Hepatocyte (in vitro differentiated cells): ENCODE data around the gene SLC2A13. TPM values are rescaled to one million over a fixed set of nuclear protein-coding genes. Genes with fewer than 3 reads are reported as not detected.
A peak's percentile ranks its signal among the peaks of the same experiment; 100 is the strongest.

Experiments
- DNase-seq: peaks from one replicate; pipeline ENCODE4 v3.0.0-alpha.2; 2016; ENCODE audit warnings: low spot score
- H2AFZ ChIP-seq: fragments of 200-600 bp; sonication (generic); 2 replicates; pipeline ENCODE4 v1.6.0; 2016; ENCODE audit warnings: antibody characterized with exemption, mild to moderate bottlenecking
- H3K27ac ChIP-seq: fragments of 200-600 bp; sonication (generic); 2 replicates; pipeline ENCODE4 v1.5.1; 2016; ENCODE audit warnings: mild to moderate bottlenecking
- H3K27me3 ChIP-seq: fragments of 200-600 bp; sonication (generic); 2 replicates; pipeline ENCODE4 v1.6.1; 2016
- H3K36me3 ChIP-seq: fragments of 200-600 bp; sonication (generic); replicated peaks from 2 replicates; pipeline ENCODE4 v1.5.1; 2016; ENCODE audit warnings: low read depth; ENCODE audit not compliant: insufficient read depth
- H3K4me1 ChIP-seq: fragments of 200-600 bp; sonication (generic); 2 replicates; pipeline ENCODE4 v1.5.1; 2016; ENCODE audit warnings: mild to moderate bottlenecking, moderate library complexity; ENCODE audit not compliant: insufficient read depth
- H3K4me2 ChIP-seq: fragments of 200-600 bp; sonication (generic); 2 replicates; pipeline ENCODE4 v1.6.0; 2016
- H3K4me3 ChIP-seq: fragments of 200-600 bp; sonication (generic); 2 replicates; pipeline ENCODE4 v1.5.1; 2016; ENCODE audit warnings: mild to moderate bottlenecking
- H3K79me2 ChIP-seq: fragments of 200-600 bp; sonication (generic); 2 replicates; pipeline ENCODE4 v1.6.0; 2017; ENCODE audit warnings: mild to moderate bottlenecking
- H3K9me2 ChIP-seq: fragments of 200-600 bp; sonication (generic); replicated peaks from 2 replicates; pipeline ENCODE4 v1.6.0; 2017; ENCODE audit warnings: mild to moderate bottlenecking; ENCODE audit not compliant: insufficient read depth
- H3K9me3 ChIP-seq: fragments of 200-600 bp; sonication (generic); 2 replicates; pipeline ENCODE4 v1.5.1; 2016; ENCODE audit warnings: low read depth, mild to moderate bottlenecking
- H4K20me1 ChIP-seq: fragments of 200-600 bp; sonication (generic); 2 replicates; pipeline ENCODE4 v1.6.0; 2016; ENCODE audit warnings: mild to moderate bottlenecking; ENCODE audit not compliant: insufficient read depth, poor library complexity, severe bottlenecking
- CTCF ChIP-seq: fragments of 200-600 bp; sonication (generic); IDR thresholded peaks from 2 replicates; pipeline ENCODE4 v1.5.1; 2016; ENCODE audit warnings: antibody characterized with exemption, mild to moderate bottlenecking; ENCODE audit not compliant: poor library complexity
- EZH2 ChIP-seq: fragments of 200-600 bp; sonication (generic); IDR thresholded peaks from 2 replicates; pipeline ENCODE4 v1.6.1; 2016; ENCODE audit warnings: antibody characterized with exemption, mild to moderate bottlenecking, borderline replicate concordance
- EZH2phosphoT487 ChIP-seq: fragments of 200-600 bp; sonication (generic); IDR thresholded peaks from one replicate; pipeline ENCODE4 v1.6.1; 2018; ENCODE audit warnings: antibody characterized with exemption, mild to moderate bottlenecking, low read depth, moderate library complexity; ENCODE audit not compliant: unreplicated experiment, severe bottlenecking
- WGBS: methylation state at CpG from one replicate; pipeline ENCODE4 v1.1.6; 2016; ENCODE audit warnings: low lambda C conversion rate; ENCODE audit errors: missing lambda C conversion rate; 5-methylcytosine and 5-hydroxymethylcytosine counted together
- polyA plus RNA-seq: library from polyadenylated mRNA; unstranded; fragments of >200 nt; fragmentation: Nextera tagmentation; extraction: Ambion mirVana; gene quantifications from 2 replicates; pipeline ENCODE4 v1.2.1, GENCODE V29; 2016
- total RNA-seq: library from RNA; depleted of rRNA; stranded (reverse); fragments of >200 nt; gene quantifications from 2 replicates; pipeline ENCODE4 v1.2.3, GENCODE V29; 2014

SLC2A13 gene
- total and polyA plus RNA-seq, 2 experiments from 2014 or later, result 12.1 to 21.1 TPM

GRCh38 chr12:39830852-39831520, 274.9 kb downstream of the SLC2A13 start:
- peaks cover 4% of the 10 kb centered on the region for H3K4me1 ChIP-seq
- H3K9me3 ChIP-seq, result no peaks in the 10 kb centered on the region
- no peaks in the 10 kb centered on the region for H3K27me3 ChIP-seq
- H2AFZ ChIP-seq, result no peak overlapping the region
- no peak overlapping the region for H3K4me3 ChIP-seq
- no peaks in the 10 kb centered on the region for H3K79me2 ChIP-seq
- 52% methylated on average over 5 of the region's 5 CpGs for WGBS
- H3K4me2 ChIP-seq, result no peak overlapping the region
- no peak for TF ChIP-seq EZH2
- TF ChIP-seq EZH2phosphoT487, result no peak
- TF ChIP-seq CTCF, result no peak
- H3K27ac ChIP-seq, result peak overlapping the region; percentile 46
- H4K20me1 ChIP-seq, result no peaks in the 10 kb centered on the region
- DNase-seq, result no peak
- no peaks in the 10 kb centered on the region for H3K36me3 ChIP-seq
- H3K9me2 ChIP-seq, result no peaks in the 10 kb centered on the region

- no peak overlapping the region for H3K4me3 ChIP-seq
- H3K9me3 ChIP-seq, result no peaks in the 10 kb centered on the region
- TF ChIP-seq CTCF (no peak), EZH2 (no peak), EZH2phosphoT487 (no peak)
- H3K4me1 ChIP-seq, result peaks cover 4% of the 10 kb centered on the region
- H4K20me1 ChIP-seq, result no peaks in the 10 kb centered on the region
- H3K27ac ChIP-seq, result no peak overlapping the region
- over 99% methylated on average over 4 of the region's 4 CpGs for WGBS
- no peaks in the 10 kb centered on the region for H3K9me2 ChIP-seq
- no peaks in the 10 kb centered on the region for H3K79me2 ChIP-seq
- DNase-seq, result no peak
- H2AFZ ChIP-seq, result no peak overlapping the region
- no peaks in the 10 kb centered on the region for H3K36me3 ChIP-seq
- H3K27me3 ChIP-seq, result no peaks in the 10 kb centered on the region
- no peak overlapping the region for H3K4me2 ChIP-seq
These were observed 275.7 kb downstream of the SLC2A13 start for GRCh38 chr12:39830171-39830570.

- Histone ChIP-seq H3K79me2 (no peaks in the 10 kb centered on the region), H3K36me3 (no peaks in the 10 kb centered on the region), H3K4me2 (no peak overlapping the region), H4K20me1 (no peaks in the 10 kb centered on the region), H3K4me3 (no peak overlapping the region), H3K27me3 (no peaks in the 10 kb centered on the region), H3K9me3 (no peaks in the 10 kb centered on the region), H2AFZ (no peak overlapping the region), H3K4me1 (no peaks in the 10 kb centered on the region), H3K9me2 (no peaks in the 10 kb centered on the region), H3K27ac (no peak overlapping the region)
- WGBS, result 74% methylated on average over 3 of the region's 3 CpGs
- TF ChIP-seq CTCF (no peak), EZH2 (no peak), EZH2phosphoT487 (no peak)
- no peak for DNase-seq
These were observed 281.2 kb downstream of the SLC2A13 start for GRCh38 chr12:39824505-39825212.
